Islet precursor cell (in vitro differentiated cells): Measurements from ENCODE around the gene TRAF2.

Source experiments
- DNase-seq: peaks from one replicate; pipeline ENCODE4 v3.0.0-alpha.2; 2018

The TRAF2 gene

GRCh38 chr9:136847826-136848392 is 38.4 kb upstream of the TRAF2 start:
- peak; percentile 93 for DNase-seq

- DNase-seq, result no peak
These were observed 37.8 kb upstream of the TRAF2 start for GRCh38 chr9:136848393-136849037.

- DNase-seq, result peak; percentile 99
These were observed 37.0 kb upstream of the TRAF2 start, which contains the start of gene PHPT1 for GRCh38 chr9:136849038-136849959. TSS of gene PHPT1 (plus strand) at chr9:136849409. CDS start at chr9:136849431, 22 bp downstream.

- DNase-seq, result no peak
These were observed 36.1 kb upstream of the TRAF2 start for GRCh38 chr9:136849960-136850865.

- DNase-seq, result peak; percentile 48
These were observed 35.2 kb upstream of the TRAF2 start for GRCh38 chr9:136850866-136851775.

- DNase-seq, result peak; percentile 58
These were observed 34.2 kb upstream of the TRAF2 start, which contains the start of gene MAMDC4 for GRCh38 chr9:136851941-136852663. TSS of gene MAMDC4 (plus strand) at chr9:136852346. CDS start at chr9:136852417, 71 bp downstream.

GRCh38 chr9:136852664-136853595 is 33.4 kb upstream of the TRAF2 start:
- peak; percentile 45 for DNase-seq

GRCh38 chr9:136853596-136854112 is 32.7 kb upstream of the TRAF2 start:
- DNase-seq, result peak; percentile 54

GRCh38 chr9:136854113-136854841 is 32.0 kb upstream of the TRAF2 start:
- DNase-seq, result peak; percentile 56

- DNase-seq, result peak; percentile 61
These were observed 31.4 kb upstream of the TRAF2 start for GRCh38 chr9:136854842-136855460.

GRCh38 chr9:136855461-136856078 is 30.7 kb upstream of the TRAF2 start:
- peak; percentile 51 for DNase-seq

- DNase-seq, result peak; percentile 52
These were observed 30.2 kb upstream of the TRAF2 start for GRCh38 chr9:136856079-136856476.

- DNase-seq, result peak; percentile 54
These were observed 29.7 kb upstream of the TRAF2 start for GRCh38 chr9:136856541-136857141.

- DNase-seq, result peak; percentile 54
These were observed 29.1 kb upstream of the TRAF2 start for GRCh38 chr9:136857166-136857565.

- peak; percentile 53 for DNase-seq
These were observed 28.5 kb upstream of the TRAF2 start for GRCh38 chr9:136857581-136858412.

GRCh38 chr9:136858452-136858843 is 27.9 kb upstream of the TRAF2 start:
- DNase-seq, result no peak
